K562 (cell line): ENCODE measurements around the gene NCKIPSD. TPM values are rescaled to one million over a fixed set of nuclear protein-coding genes. Genes with fewer than 3 reads are reported as not detected.

Experiments
- ARID1B ChIP-seq: fragments of 450-650 bp; IDR thresholded peaks from 2 replicates; pipeline ENCODE4 v1.6.1; 2016; ENCODE audit warnings: antibody characterized with exemption, mild to moderate bottlenecking, inconsistent platforms
- ESRRB ChIP-seq: fragments of 250-450 bp; sonication (Bioruptor Pico); IDR thresholded peaks from 2 replicates; pipeline ENCODE4 v1.5.0; 2020; ENCODE audit warnings: mild to moderate bottlenecking, moderate library complexity, borderline replicate concordance
- ETV5 ChIP-seq: sonication (generic); formaldehyde crosslinking; IDR thresholded peaks from 2 replicates; pipeline ENCODE4 v1.4.0; 2020; ENCODE audit warnings: low read depth, mild to moderate bottlenecking, missing genetic modification reagents
- PRDM10 ChIP-seq: fragments of 450-650 bp; IDR thresholded peaks from 2 replicates; pipeline ENCODE4 v1.6.1; 2018; ENCODE audit not compliant: partially characterized antibody
- RAD21 ChIP-seq, 2 experiments: fragments of 250-450 bp in 1 of 2; fragments of 450-650 bp in 1 of 2; sonication (Bioruptor Pico) in 1 of 2; formaldehyde crosslinking in 1 of 2; IDR thresholded peaks in 1 of 2; conservative IDR thresholded peaks in 1 of 2; 2 replicates each; pipeline versions ENCODE4 v1.4.0 to v1.8.0; 2020 to 2022; ENCODE audit warnings: mild to moderate bottlenecking in 2 of 2, moderate library complexity in 1 of 2
- SREBF1 ChIP-seq: fragments of 150-350 bp; IDR thresholded peaks from 2 replicates; pipeline ENCODE4 v1.6.1; 2014; ENCODE audit warnings: antibody characterized with exemption, low read depth, low read length, borderline replicate concordance
- SRSF7 ChIP-seq: fragments of 200-400 bp; formaldehyde crosslinking; optimal IDR thresholded peaks from 2 replicates; pipeline ENCODE3; 2017; ENCODE audit warnings: mild to moderate bottlenecking, low read depth, low read length
- UBTF ChIP-seq, 2 experiments: IDR thresholded peaks; 2 replicates each; pipeline ENCODE4 v1.6.1; 2012; ENCODE audit warnings: improper control_type of control experiment in 2 of 2, low read depth in 2 of 2, low read length in 2 of 2, borderline replicate concordance in 1 of 2
- ZNF212 ChIP-seq: fragments of 450-650 bp; formaldehyde crosslinking; IDR thresholded peaks from 2 replicates; pipeline ENCODE4 v1.4.0; 2020; ENCODE audit warnings: mild to moderate bottlenecking
- ZNF24 ChIP-seq: fragments of 450-650 bp; IDR thresholded peaks from 2 replicates; pipeline ENCODE4 v1.6.1; 2016
- ZNF707 ChIP-seq: fragments of 250-450 bp; sonication (Bioruptor Pico); conservative IDR thresholded peaks from 2 replicates; pipeline ENCODE4 v1.8.0; 2022; ENCODE audit warnings: inconsistent platforms, mild to moderate bottlenecking, moderate library complexity
- ZNF740 ChIP-seq, 3 experiments: fragments of 200-800 bp in 1 of 3; sonication (Bioruptor generic) in 1 of 3; sonication (generic) in 1 of 3; formaldehyde crosslinking in 1 of 3; IDR thresholded peaks; 2 replicates each; pipeline versions ENCODE4 v1.6.1 to v1.8.0; 2016 to 2022; ENCODE audit warnings: mild to moderate bottlenecking in 2 of 3, missing compliant biosample characterization in 2 of 3, missing genetic modification characterization in 2 of 3, missing genetic modification reagents in 1 of 3
- polyA plus RNA-seq, 8 experiments: library from polyadenylated mRNA; depleted of rRNA in 4 of 8; stranded (reverse) in 5 of 8; unstranded in 3 of 8; fragments of >200 nt; fragmentation: Nextera tagmentation in 2 of 8; fragmentation: Illumina TruSeq in 1 of 8; extraction: Ambion mirVana in 2 of 8; extraction: Trizol in 1 of 8; gene quantifications; 2 replicates each; pipeline versions ENCODE4 v1.2.1 to v1.2.3, GENCODE V29; 2011 to 2014; ENCODE audit warnings: inconsistent platforms in 1 of 8, missing spikeins in 1 of 8
- total RNA-seq, 7 experiments: library from RNA; depleted of rRNA in 6 of 7; stranded (reverse); fragments of >200 nt in 6 of 7; fragmentation: Illumina TruSeq in 2 of 7; extraction: Trizol in 2 of 7; gene quantifications; 2 replicates each; pipeline versions ENCODE4 v1.2.1 to v1.2.3, GENCODE V29; 2011 to 2021; ENCODE audit warnings: low replicate concordance in 1 of 7
- TF ChIP-seq, protein P1 (sequence below): IDR thresholded peaks from 2 replicates; pipeline ENCODE4 v1.6.1; 2014; ENCODE audit warnings: antibody characterized with exemption
- TF ChIP-seq, protein P2 (sequence below): fragments of 250-450 bp; sonication (Bioruptor Pico); IDR thresholded peaks from 2 replicates; pipeline ENCODE4 v1.5.0; 2021; ENCODE audit warnings: mild to moderate bottlenecking, borderline replicate concordance

Gene NCKIPSD
- total and polyA plus RNA-seq, 9 of the 15 experiments (the other 6 are each of a cell fraction or from before 2014, with no cell fraction given): 0.49 to 24.4 (median 12.3) TPM

DNA sequence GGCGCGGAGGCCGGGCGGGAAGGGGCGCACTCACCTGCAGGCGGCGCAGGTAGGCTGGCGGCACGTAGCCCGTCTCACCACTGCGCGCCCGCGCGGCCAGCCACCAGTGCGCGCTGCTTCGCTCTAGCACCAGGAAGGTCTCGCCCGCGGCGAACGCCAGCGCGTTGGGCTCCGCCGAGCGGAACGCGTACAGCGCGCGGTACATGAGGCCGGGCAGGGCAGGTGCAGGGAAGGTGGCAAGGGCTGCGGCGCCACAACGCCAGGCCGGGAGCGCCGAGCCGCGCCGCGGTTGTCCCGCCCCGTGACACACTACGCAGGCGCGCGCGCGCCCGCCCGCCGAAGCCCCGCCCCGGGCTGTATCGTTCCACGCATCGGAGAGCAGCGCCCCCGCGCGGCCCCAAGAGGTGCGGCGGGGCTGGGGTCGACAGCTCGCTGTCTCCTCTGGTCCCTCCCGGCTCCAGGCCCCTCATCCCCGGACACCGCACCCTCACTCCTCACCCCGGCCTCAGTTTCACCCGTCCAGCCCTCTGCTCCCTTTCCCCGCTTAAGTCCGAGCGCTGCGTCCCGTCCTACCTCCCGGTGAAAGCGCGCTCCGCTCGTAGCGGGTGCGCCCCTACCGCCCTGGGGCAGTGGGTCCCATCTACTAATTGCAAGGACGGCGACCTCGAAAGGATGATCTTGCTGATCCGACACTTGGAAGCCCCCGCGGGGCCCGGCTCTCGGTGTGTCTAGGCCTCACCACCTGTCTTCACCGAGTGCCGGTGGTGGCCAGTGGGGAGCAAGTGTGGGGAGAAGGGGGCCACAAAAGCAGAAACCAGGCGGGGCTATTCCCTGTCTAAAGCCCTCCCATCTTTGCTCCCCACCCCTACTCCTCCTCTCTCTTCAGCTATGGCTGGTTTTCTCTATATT lies at the start of gene NCKIPSD (continued):
- TF ChIP-seq, protein P1, sequence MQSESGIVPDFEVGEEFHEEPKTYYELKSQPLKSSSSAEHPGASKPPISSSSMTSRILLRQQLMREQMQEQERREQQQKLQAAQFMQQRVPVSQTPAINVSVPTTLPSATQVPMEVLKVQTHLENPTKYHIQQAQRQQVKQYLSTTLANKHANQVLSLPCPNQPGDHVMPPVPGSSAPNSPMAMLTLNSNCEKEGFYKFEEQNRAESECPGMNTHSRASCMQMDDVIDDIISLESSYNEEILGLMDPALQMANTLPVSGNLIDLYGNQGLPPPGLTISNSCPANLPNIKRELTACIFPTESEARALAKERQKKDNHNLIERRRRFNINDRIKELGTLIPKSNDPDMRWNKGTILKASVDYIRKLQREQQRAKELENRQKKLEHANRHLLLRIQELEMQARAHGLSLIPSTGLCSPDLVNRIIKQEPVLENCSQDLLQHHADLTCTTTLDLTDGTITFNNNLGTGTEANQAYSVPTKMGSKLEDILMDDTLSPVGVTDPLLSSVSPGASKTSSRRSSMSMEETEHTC: no peak; the same call in 1 of the 2 replicates
- 0 out of 2 replicates have a peak, but pooled peaks have one; percentile 32 for TF ChIP-seq ETV5
- no peak for TF ChIP-seq UBTF (IDR thresholded peaks at IDR 0.05; ENCODE audit: borderline replicate concordance in 1 of 2, low read depth in 2 of 2, low read length in 2 of 2)
- TF ChIP-seq SREBF1: no peak
- TF ChIP-seq, protein P2, sequence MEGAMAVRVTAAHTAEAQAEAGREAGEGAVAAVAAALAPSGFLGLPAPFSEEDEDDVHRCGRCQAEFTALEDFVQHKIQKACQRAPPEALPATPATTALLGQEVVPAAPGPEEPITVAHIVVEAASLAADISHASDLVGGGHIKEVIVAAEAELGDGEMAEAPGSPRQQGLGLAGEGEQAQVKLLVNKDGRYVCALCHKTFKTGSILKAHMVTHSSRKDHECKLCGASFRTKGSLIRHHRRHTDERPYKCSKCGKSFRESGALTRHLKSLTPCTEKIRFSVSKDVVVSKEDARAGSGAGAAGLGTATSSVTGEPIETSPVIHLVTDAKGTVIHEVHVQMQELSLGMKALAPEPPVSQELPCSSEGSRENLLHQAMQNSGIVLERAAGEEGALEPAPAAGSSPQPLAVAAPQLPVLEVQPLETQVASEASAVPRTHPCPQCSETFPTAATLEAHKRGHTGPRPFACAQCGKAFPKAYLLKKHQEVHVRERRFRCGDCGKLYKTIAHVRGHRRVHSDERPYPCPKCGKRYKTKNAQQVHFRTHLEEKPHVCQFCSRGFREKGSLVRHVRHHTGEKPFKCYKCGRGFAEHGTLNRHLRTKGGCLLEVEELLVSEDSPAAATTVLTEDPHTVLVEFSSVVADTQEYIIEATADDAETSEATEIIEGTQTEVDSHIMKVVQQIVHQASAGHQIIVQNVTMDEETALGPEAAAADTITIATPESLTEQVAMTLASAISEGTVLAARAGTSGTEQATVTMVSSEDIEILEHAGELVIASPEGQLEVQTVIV: no peak
- no peak for TF ChIP-seq ZNF740 (CRISPR knock-in tag; IDR thresholded peaks at IDR 0.05)
- TF ChIP-seq ZNF740 (tag; IDR thresholded peaks at IDR 0.05): no peak
- no peak for TF ChIP-seq SRSF7
- TF ChIP-seq ARID1B: no peak
- TF ChIP-seq ESRRB (CRISPR knock-in tag): no peak
- TF ChIP-seq PRDM10: no peak
- no peak for TF ChIP-seq ZNF24
- TF ChIP-seq ZNF707 (CRISPR knock-in tag): no peak
- TF ChIP-seq RAD21 (CRISPR knock-in tag; conservative IDR thresholded peaks at IDR 0.05 in 1 of 2, IDR thresholded peaks at IDR 0.05 in 1 of 2): peak; percentile 28 to 39; a peak in 3 of 4 replicates
- TF ChIP-seq ZNF212 (CRISPR knock-in tag): no peak
